Brain microvascular endothelial cell (primary cell): ENCODE results near the gene UGT1A9.
A peak's percentile ranks its signal among the peaks of the same experiment; 100 is the strongest.

Experiments used
- DNase-seq: peaks from one replicate; pipeline ENCODE4 v3.0.0-alpha.2; 2020
- H3K27ac ChIP-seq: fragments of 250-450 bp; sonication (Bioruptor Pico); 2 replicates; pipeline ENCODE4 v1.5.1; 2020; ENCODE audit warnings: mild to moderate bottlenecking, moderate library complexity
- H3K27me3 ChIP-seq: fragments of 250-450 bp; sonication (Bioruptor Pico); replicated peaks from 2 replicates; pipeline ENCODE4 v1.5.1; 2020; ENCODE audit warnings: mild to moderate bottlenecking
- H3K36me3 ChIP-seq: fragments of 250-450 bp; sonication (Bioruptor Pico); replicated peaks from 2 replicates; pipeline ENCODE4 v1.5.1; 2020; ENCODE audit warnings: mild to moderate bottlenecking
- H3K4me3 ChIP-seq: 2 replicates; pipeline ENCODE4 v1.5.1; 2011; ENCODE audit warnings: low read depth, mild to moderate bottlenecking, control low read depth, low read length, moderate library complexity
- in situ Hi-C: cut with HindIII; loops from 2 replicates; pipeline ENCODE4 v1.10.0; 2017; ENCODE audit warnings: low sequenced_read_pairs, low pct_ligation_motif_present
- TF ChIP-seq, protein P1 (sequence below): IDR thresholded peaks from 2 replicates; pipeline ENCODE4 v1.5.1; 2011; ENCODE audit warnings: low read depth, mild to moderate bottlenecking, moderate library complexity, low read length, control low read depth, inconsistent platforms; ENCODE audit errors: missing control alignments

Gene UGT1A9

DNA sequence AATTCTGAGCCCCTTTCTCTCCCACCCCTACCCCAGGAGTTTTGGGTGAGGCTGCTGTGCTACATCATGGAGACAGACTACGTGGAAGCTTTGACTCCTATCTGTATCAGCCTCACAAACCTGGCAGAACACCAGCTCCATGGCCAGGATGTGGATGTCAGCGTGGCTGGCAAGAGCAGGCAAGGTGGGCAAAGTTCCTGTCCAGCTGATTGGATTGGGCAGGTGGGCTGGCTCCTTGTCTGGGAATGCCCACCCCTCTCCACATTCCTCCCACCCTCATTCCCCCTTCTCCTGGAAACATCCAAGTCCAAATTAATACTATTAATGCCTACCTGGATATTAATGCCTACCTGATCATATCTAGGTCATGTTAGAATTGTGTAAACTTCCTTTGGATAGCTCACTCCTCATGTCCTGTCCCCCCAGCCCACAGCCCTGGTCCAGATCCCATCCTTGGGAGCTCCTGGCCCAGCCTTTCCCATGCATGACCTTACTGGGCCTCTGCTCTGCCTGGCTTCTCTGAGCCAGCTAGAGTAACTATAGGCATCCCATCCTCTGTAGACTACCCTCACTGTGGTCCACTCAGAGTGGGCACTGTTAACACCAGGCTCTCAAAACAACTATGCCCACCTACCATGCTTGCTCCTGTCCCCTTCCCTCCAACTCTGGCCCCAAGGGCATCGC, 130.6 kb downstream of the UGT1A9 start:
- Histone ChIP-seq H3K36me3 (no peaks in the 10 kb centered on the region), H3K27me3 (no peaks in the 10 kb centered on the region), H3K27ac (no peak overlapping the region), H3K4me3 (no peak overlapping the region)
- TF ChIP-seq, protein P1, sequence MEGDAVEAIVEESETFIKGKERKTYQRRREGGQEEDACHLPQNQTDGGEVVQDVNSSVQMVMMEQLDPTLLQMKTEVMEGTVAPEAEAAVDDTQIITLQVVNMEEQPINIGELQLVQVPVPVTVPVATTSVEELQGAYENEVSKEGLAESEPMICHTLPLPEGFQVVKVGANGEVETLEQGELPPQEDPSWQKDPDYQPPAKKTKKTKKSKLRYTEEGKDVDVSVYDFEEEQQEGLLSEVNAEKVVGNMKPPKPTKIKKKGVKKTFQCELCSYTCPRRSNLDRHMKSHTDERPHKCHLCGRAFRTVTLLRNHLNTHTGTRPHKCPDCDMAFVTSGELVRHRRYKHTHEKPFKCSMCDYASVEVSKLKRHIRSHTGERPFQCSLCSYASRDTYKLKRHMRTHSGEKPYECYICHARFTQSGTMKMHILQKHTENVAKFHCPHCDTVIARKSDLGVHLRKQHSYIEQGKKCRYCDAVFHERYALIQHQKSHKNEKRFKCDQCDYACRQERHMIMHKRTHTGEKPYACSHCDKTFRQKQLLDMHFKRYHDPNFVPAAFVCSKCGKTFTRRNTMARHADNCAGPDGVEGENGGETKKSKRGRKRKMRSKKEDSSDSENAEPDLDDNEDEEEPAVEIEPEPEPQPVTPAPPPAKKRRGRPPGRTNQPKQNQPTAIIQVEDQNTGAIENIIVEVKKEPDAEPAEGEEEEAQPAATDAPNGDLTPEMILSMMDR: no peak
- in situ Hi-C loops: no loop called here
- no peak for DNase-seq

DNA sequence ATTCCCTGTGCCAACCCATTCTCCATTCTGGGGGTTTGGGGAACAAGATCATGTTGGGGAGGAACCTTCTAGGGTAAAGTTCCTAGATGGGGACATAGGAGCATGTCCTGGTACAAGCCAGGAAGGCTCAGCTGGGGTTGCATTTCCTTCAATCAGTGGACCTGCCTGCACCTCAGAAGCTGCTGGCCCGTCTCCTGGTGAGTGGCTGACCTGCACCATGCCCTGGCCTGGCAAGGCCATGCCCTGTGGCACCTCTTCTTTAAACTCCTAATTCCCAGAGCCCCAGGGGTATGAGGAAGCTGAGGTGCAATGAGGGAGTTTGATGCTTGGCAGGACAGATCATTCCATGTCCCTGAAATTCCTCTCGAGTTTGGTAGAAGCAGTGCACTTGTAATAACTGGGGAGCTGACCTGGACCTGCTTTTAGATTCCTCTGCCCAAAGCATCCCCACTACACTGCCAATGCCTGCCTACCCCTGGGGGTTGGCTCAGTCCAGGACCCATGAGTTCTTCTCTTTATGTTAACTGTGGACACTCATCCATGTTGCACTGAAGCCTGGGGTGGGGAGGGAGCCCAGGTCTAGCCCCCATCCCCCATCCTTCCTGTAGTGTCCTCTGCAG, 131.7 kb downstream of the UGT1A9 start:
- TF ChIP-seq, protein P1: no peak
- Histone ChIP-seq H3K4me3 (no peak overlapping the region), H3K27ac (no peak overlapping the region), H3K27me3 (no peaks in the 10 kb centered on the region), H3K36me3 (no peaks in the 10 kb centered on the region)
- in situ Hi-C loops: no loop called here
- DNase-seq: no peak

DNA sequence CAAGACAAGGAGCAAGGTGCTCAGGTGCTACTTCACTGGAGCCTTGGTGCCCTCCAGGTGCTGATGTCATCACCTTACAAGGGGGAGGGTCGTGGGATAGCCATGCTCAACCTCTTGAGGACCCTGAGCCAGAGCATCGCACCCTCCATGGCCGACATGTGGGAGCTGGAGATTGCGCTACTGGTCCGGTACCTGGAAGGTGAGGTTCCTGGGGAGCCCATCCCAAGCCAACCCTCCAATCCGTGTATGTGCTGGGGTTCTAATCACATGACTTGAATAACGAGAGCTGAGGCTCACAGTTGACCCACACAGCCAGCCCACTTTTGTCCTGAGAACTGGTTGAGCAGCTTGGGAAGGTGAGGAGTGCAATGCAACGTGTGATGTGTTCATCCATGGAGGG, 132.3 kb downstream of the UGT1A9 start:
- DNase-seq: no peak
- no peak overlapping the region for H3K4me3 ChIP-seq
- no peaks in the 10 kb centered on the region for H3K36me3 ChIP-seq
- in situ Hi-C loops: no loop called here
- no peak overlapping the region for H3K27ac ChIP-seq
- H3K27me3 ChIP-seq: no peaks in the 10 kb centered on the region
- TF ChIP-seq, protein P1: no peak

DNA sequence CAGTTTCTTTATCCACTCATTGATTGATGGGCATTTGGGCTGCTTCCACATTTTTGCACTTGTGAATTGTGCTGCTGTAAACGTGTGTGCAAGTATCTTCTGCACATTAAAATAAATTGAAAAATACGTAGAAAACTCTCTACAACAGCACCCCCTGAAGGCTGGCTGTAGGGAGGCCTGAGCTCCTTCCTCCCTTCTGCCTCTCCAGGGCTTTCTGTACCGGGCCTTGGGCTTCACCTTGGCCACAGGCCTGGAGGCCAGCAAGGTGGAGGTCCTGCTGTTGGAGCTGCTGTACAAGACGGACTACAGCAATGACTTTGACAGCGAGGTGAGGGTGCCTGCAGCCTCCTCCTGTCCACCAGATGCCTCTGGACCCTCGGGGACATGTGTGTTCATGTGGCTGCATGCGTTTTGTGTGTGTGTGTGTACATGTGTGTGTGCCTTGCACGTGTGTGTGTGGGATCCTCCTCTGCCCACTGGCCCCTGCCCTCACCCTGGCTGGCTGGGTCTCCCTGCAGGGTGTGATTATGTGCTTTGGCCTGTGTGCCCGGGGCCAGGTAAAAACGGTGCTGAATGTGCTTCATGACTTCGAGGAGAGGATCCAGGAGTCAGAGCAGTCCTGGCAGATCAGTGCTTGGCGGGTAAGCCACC, 135.6 kb downstream of the UGT1A9 start:
- in situ Hi-C loops: no loop called here
- H3K36me3 ChIP-seq: no peaks in the 10 kb centered on the region
- no peaks in the 10 kb centered on the region for H3K27me3 ChIP-seq
- TF ChIP-seq, protein P1: peak; percentile 23
- H3K4me3 ChIP-seq: no peak overlapping the region
- DNase-seq: no peak
- no peak overlapping the region for H3K27ac ChIP-seq

DNA sequence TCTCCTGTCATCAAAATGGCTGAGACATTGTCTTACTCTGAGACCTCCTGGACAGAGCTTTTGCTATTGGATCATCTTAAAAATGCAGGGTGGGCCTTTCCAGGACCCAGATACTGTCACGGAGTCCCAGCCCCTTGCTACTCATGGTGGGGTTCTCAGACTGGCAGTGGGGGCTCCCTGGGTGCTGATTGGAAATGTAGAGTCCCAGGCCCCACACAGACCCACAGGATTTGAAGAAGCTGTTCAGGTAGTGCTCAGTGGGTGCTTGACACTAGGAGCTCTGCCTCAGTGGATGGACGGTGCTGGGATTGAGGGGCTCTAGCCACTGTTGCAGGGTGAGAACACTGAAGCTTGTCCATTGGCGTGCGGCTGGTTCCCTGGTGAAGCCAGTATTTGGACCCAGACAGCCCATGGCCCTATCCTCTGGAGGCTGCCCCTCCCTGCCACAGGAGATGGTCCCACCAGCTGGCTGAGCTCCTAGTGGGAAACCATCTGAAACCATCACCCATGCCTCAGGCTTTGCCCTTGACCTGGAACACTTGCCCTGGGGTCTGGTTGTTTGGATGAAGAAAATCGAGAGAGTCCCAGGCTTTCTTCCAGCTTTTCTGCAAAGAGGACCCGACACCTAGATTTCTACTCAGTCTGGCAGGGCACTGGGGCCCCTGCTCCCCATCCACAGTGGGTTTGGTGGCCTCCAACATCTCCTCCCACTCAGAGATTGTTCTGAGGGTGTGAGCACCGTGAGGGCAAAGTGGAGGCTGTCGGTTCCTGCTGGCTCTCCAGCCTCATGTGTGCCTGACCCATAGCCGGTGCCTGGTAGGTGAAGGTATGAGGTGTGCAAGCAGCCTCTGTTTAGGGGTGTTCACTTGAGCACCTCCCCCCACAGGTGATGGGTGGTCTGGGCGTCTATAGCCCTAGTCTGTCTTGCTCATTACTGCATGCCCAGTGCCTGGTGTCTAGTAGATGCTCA, 136.6 kb downstream of the UGT1A9 start:
- DNase-seq: no peak
- no peak overlapping the region for H3K4me3 ChIP-seq
- TF ChIP-seq, protein P1: no peak
- in situ Hi-C loops: no loop called here
- no peaks in the 10 kb centered on the region for H3K36me3 ChIP-seq
- no peaks in the 10 kb centered on the region for H3K27me3 ChIP-seq
- H3K27ac ChIP-seq: no peak overlapping the region
